GM12878 (cell line): ENCODE results near the gene PEX5. TPM values are rescaled to one million over a fixed set of nuclear protein-coding genes. Genes with fewer than 3 reads are reported as not detected.

ENCODE experiments used
- ATAC-seq: fragments of 200-7000 bp; cut with Tn5 transposase; 3 replicates; pipeline ENCODE4 v1.9.1; 2020; ENCODE audit warnings: mild to moderate bottlenecking, moderate library complexity
- BruUV-seq: library from RNA; stranded (reverse); fragments of 400-500 nt; replicated peaks from 2 replicates; lab custom pipeline; 2021; lab: Mats Ljungman, UMichigan
- CTCF ChIA-PET: fragments of 300-600 bp; sonication (Branson Sonifier 250); formaldehyde crosslinking; extraction: SDS; loops from one replicate; lab custom pipeline; 2021; ENCODE audit warnings: inconsistent platforms; lab: Yijun Ruan, JAX
- POLR2A ChIA-PET: fragments of 350-600 bp; formaldehyde crosslinking; extraction: SDS; loops from one replicate; lab custom pipeline; 2021; ENCODE audit warnings: inconsistent platforms; lab: Charles Lee
- RAD21 ChIA-PET: fragments of 300-600 bp; sonication (Branson Sonifier 250); formaldehyde crosslinking; loops from one replicate; lab custom pipeline; 2023; ENCODE audit warnings: antibody characterized with exemption; ENCODE audit not compliant: unreplicated experiment; lab: Charles Lee
- SMC1A ChIA-PET: fragments of 300-600 bp; sonication (Branson Sonifier 250); formaldehyde crosslinking; loops from one replicate; lab custom pipeline; 2023; ENCODE audit not compliant: unreplicated experiment, uncharacterized antibody; lab: Charles Lee
- DNase-seq: peaks from one replicate; pipeline ENCODE4 v3.0.0-alpha.2; 2011; ENCODE audit warnings: low read depth, low spot score
- FAIRE-seq: peaks from 3 replicates; lab custom pipeline; 2011; peaks lifted over from hg19 to GRCh38; lab: Jason Lieb, UNC
- H2AFZ ChIP-seq: 2 replicates; pipeline ENCODE4 v1.6.0; 2011; ENCODE audit warnings: low read depth, low read length, control low read depth; ENCODE audit not compliant: control insufficient read depth
- H3K27ac ChIP-seq: 2 replicates; pipeline ENCODE4 v1.5.1; 2011; ENCODE audit warnings: control low read depth; ENCODE audit not compliant: control insufficient read depth, insufficient read depth
- H3K27me3 ChIP-seq, 2 experiments: replicated peaks in 1 of 2; 2 replicates each; pipeline versions ENCODE4 v1.6.0 to v1.6.1; 2011; ENCODE audit warnings: low read length in 1 of 2; ENCODE audit not compliant: control insufficient read depth in 2 of 2, insufficient read depth in 2 of 2
- H3K36me3 ChIP-seq, 2 experiments: 2 replicates each; pipeline ENCODE4 v1.5.1; 2011; ENCODE audit warnings: low read length in 1 of 2; ENCODE audit not compliant: control insufficient read depth in 2 of 2, insufficient read depth in 2 of 2
- H3K4me1 ChIP-seq: 2 replicates; pipeline ENCODE4 v1.6.1; 2011; ENCODE audit warnings: mild to moderate bottlenecking, low read length, moderate library complexity, mixed read lengths; ENCODE audit not compliant: control insufficient read depth, insufficient read depth
- H3K4me2 ChIP-seq: 2 replicates; pipeline ENCODE4 v1.6.0; 2011; ENCODE audit warnings: control low read depth; ENCODE audit not compliant: control insufficient read depth, insufficient read depth
- H3K4me3 ChIP-seq: fragments of 200-600 bp; sonication (generic); 2 replicates; pipeline ENCODE4 v1.5.1; 2016
- H3K79me2 ChIP-seq: 2 replicates; pipeline ENCODE4 v1.6.0; 2011; ENCODE audit warnings: low read length; ENCODE audit not compliant: control insufficient read depth, insufficient read depth
- H3K9ac ChIP-seq: 2 replicates; pipeline ENCODE4 v1.8.0; 2011; ENCODE audit warnings: low read length, control low read depth, mixed read lengths; ENCODE audit not compliant: control insufficient read depth, insufficient read depth
- H3K9me3 ChIP-seq: replicated peaks from 3 replicates; pipeline ENCODE4 v1.5.1; 2011; ENCODE audit warnings: mild to moderate bottlenecking, low read length; ENCODE audit not compliant: control insufficient read depth, insufficient read depth
- H4K20me1 ChIP-seq: 2 replicates; pipeline ENCODE4 v1.6.0; 2011; ENCODE audit not compliant: control insufficient read depth, insufficient read depth
- BCL11A ChIP-seq: IDR thresholded peaks from 2 replicates; pipeline ENCODE4 v1.6.1; 2011; ENCODE audit warnings: low read depth, low read length
- CTCF ChIP-seq, 3 experiments: IDR thresholded peaks in 2 of 3; conservative IDR thresholded peaks in 1 of 3; 2 replicates each; pipeline ENCODE4 v1.5.1; 2011; ENCODE audit warnings: low read depth in 3 of 3, low read length in 3 of 3, mild to moderate bottlenecking in 3 of 3, control low read depth in 2 of 3, moderate library complexity in 2 of 3, inconsistent platforms in 1 of 3, mixed read lengths in 1 of 3; ENCODE audit not compliant: control insufficient read depth in 2 of 3, insufficient read depth in 1 of 3; ENCODE audit errors: extremely low read depth in 1 of 3
- E2F8 ChIP-seq: fragments of 450-650 bp; IDR thresholded peaks from 2 replicates; pipeline ENCODE4 v1.6.1; 2018; ENCODE audit warnings: mild to moderate bottlenecking, low read depth, moderate library complexity; ENCODE audit not compliant: partially characterized antibody
- LARP7 ChIP-seq: fragments of 450-650 bp; IDR thresholded peaks from 2 replicates; pipeline ENCODE4 v1.6.1; 2017; ENCODE audit warnings: mild to moderate bottlenecking
- MEF2B ChIP-seq: fragments of 450-650 bp; IDR thresholded peaks from 2 replicates; pipeline ENCODE4 v1.6.1; 2018; ENCODE audit warnings: mild to moderate bottlenecking, moderate library complexity; ENCODE audit not compliant: partially characterized antibody, poor library complexity, severe bottlenecking
- NR2F1 ChIP-seq: fragments of 450-650 bp; conservative IDR thresholded peaks from 2 replicates; pipeline ENCODE4 v1.6.1; 2017; ENCODE audit warnings: mild to moderate bottlenecking
- SREBF2 ChIP-seq: IDR thresholded peaks from 2 replicates; pipeline ENCODE4 v1.6.1; 2012; ENCODE audit warnings: mild to moderate bottlenecking, low read length
- SRF ChIP-seq, 2 experiments: IDR thresholded peaks; 2 replicates each; pipeline ENCODE4 v1.6.1; 2011; ENCODE audit warnings: low read depth in 2 of 2, low read length in 2 of 2, mild to moderate bottlenecking in 1 of 2, moderate library complexity in 1 of 2
- TCF12 ChIP-seq: IDR thresholded peaks from 2 replicates; pipeline ENCODE4 v1.6.1; 2011; ENCODE audit warnings: low read depth, mild to moderate bottlenecking, low read length
- YBX1 ChIP-seq: fragments of 450-650 bp; IDR thresholded peaks from 2 replicates; pipeline ENCODE4 v1.6.1; 2016; ENCODE audit warnings: antibody characterized with exemption
- ZNF217 ChIP-seq: fragments of 450-650 bp; IDR thresholded peaks from 2 replicates; pipeline ENCODE4 v1.6.1; 2017; ENCODE audit warnings: antibody characterized with exemption, mild to moderate bottlenecking
- WGBS: methylation state at CpG from one replicate; pipeline ENCODE4 v1.1.6; 2016; ENCODE audit warnings: low lambda C conversion rate; ENCODE audit not compliant: insufficient replicate concordance, insufficient coverage; ENCODE audit errors: missing lambda C conversion rate; 5-methylcytosine and 5-hydroxymethylcytosine counted together
- in situ Hi-C: fragments of 300-500 bp; cut with MboI; formaldehyde crosslinking; loops from 9 replicates; pipeline ENCODE4 v1.14.3; 2018; ENCODE audit warnings: mixed read lengths
- intact Hi-C: fragments of 100-400 bp; cut with micrococcal nuclease; formaldehyde crosslinking; loops from one replicate; pipeline ENCODE4 v1.14.2; 2022; ENCODE audit not compliant: unreplicated experiment
- polyA plus RNA-seq, 11 experiments: library from polyadenylated mRNA; depleted of rRNA in 4 of 11; unstranded in 6 of 11; stranded (reverse) in 5 of 11; fragments of >200 nt; fragmentation: Nextera tagmentation in 4 of 11; fragmentation: Illumina TruSeq in 1 of 11; extraction: Ambion mirVana in 4 of 11; extraction: Trizol in 1 of 11; gene quantifications; 1 replicate in 1 of 11; 2 replicates in 10 of 11; pipeline versions ENCODE4 v1.2.1 to v1.2.3, GENCODE V29; 2011 to 2016; ENCODE audit warnings: inconsistent platforms in 2 of 11, missing spikeins in 2 of 11, low read depth in 1 of 11
- total RNA-seq, 4 experiments: library from RNA; depleted of rRNA in 3 of 4; stranded (reverse); fragments of >200 nt in 3 of 4; fragmentation: Illumina TruSeq in 1 of 4; extraction: Trizol in 1 of 4; gene quantifications; 2 replicates each; pipeline versions ENCODE4 v1.2.1 to v1.2.3, GENCODE V29; 2013 to 2021
- TF ChIP-seq, protein P1 (sequence below): fragments of 450-650 bp; IDR thresholded peaks from 2 replicates; pipeline ENCODE4 v1.6.1; 2017; ENCODE audit warnings: antibody characterized with exemption, mild to moderate bottlenecking, moderate library complexity

The PEX5 gene
- total and polyA plus RNA-seq, 10 of the 15 experiments (the other 5 are each of a cell fraction or from before 2014, with no cell fraction given) = 1.3 to 31.9 (median 13.1) TPM

DNA sequence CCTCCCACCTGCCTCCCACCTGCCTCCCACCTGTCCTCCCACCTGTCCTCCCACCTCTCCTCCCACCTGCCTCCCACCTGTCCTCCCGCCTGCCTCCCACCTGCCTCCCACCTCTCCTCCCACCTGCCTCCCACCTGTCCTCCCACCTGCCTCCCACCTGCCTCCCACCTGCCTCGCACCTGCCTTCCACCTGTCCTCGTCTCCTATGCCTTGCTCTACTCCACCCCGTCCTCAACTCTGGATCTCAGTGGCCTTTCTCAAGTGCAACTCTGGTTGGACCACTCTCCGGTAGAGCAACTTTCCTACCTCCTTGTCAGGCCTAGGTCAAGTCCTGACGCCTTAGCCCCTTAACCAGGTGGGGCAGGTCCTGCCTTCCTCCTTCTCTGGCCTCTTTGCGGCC, 29.3 kb upstream of the PEX5 start:
- no peak overlapping the region for H3K4me2 ChIP-seq
- H4K20me1 ChIP-seq = no peaks in the 10 kb centered on the region
- H3K27me3 ChIP-seq = peaks cover 0 to 4% of the 10 kb centered on the region in 2 experiments; a peak in 1 of 4 replicates
- ChIA-PET POLR2A (no interaction called here), CTCF (no interaction called here), SMC1A (no interaction called here), RAD21 (no interaction called here)
- no peak for ATAC-seq
- TF ChIP-seq E2F8 (no peak), SREBF2 (no peak), NR2F1 (no peak), LARP7 (no peak), SRF (IDR thresholded peaks at IDR 0.05; ENCODE audit: low read depth in 2 of 2, low read length in 2 of 2) (no peak), ZNF217 (no peak), CTCF (IDR thresholded peaks at IDR 0.05 in 2 of 3, conservative IDR thresholded peaks at IDR 0.05 in 1 of 3; ENCODE audit: control insufficient read depth in 2 of 3, extremely low read depth in 1 of 3, insufficient read depth in 1 of 3, low read depth in 3 of 3, low read length in 3 of 3) (no peak), TCF12 (no peak), MEF2B (no peak), YBX1 (no peak), BCL11A (no peak)
- TF ChIP-seq, protein P1, sequence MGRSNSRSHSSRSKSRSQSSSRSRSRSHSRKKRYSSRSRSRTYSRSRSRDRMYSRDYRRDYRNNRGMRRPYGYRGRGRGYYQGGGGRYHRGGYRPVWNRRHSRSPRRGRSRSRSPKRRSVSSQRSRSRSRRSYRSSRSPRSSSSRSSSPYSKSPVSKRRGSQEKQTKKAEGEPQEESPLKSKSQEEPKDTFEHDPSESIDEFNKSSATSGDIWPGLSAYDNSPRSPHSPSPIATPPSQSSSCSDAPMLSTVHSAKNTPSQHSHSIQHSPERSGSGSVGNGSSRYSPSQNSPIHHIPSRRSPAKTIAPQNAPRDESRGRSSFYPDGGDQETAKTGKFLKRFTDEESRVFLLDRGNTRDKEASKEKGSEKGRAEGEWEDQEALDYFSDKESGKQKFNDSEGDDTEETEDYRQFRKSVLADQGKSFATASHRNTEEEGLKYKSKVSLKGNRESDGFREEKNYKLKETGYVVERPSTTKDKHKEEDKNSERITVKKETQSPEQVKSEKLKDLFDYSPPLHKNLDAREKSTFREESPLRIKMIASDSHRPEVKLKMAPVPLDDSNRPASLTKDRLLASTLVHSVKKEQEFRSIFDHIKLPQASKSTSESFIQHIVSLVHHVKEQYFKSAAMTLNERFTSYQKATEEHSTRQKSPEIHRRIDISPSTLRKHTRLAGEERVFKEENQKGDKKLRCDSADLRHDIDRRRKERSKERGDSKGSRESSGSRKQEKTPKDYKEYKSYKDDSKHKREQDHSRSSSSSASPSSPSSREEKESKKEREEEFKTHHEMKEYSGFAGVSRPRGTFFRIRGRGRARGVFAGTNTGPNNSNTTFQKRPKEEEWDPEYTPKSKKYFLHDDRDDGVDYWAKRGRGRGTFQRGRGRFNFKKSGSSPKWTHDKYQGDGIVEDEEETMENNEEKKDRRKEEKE = no peak
- WGBS = 72% methylated on average over 4 of the region's 7 CpGs
- in situ Hi-C loops (no loop called here), intact Hi-C loops (no loop called here)
- no peak overlapping the region for H3K27ac ChIP-seq
- no peaks in the 10 kb centered on the region for H3K9me3 ChIP-seq
- no peak overlapping the region for H3K9ac ChIP-seq
- H3K4me3 ChIP-seq = no peak overlapping the region
- no peaks in the 10 kb centered on the region for H3K79me2 ChIP-seq
- H2AFZ ChIP-seq = no peak overlapping the region
- BruUV-seq = no TSS peak
- no peaks in the 10 kb centered on the region; a peak in 3 of 4 replicates for H3K36me3 ChIP-seq
- DNase-seq = no peak
- no peak for FAIRE-seq
- no peaks in the 10 kb centered on the region for H3K4me1 ChIP-seq
